ENCODE results near the gene PRMT9. TPM values are rescaled to one million over a fixed set of nuclear protein-coding genes. Genes with fewer than 3 reads are reported as not detected.

PRMT9 gene
- polyA plus RNA-seq, 1 donor (not counting 4 experiments of a cell fraction or from before 2014, with no cell fraction given): 10.4 TPM

DNA sequence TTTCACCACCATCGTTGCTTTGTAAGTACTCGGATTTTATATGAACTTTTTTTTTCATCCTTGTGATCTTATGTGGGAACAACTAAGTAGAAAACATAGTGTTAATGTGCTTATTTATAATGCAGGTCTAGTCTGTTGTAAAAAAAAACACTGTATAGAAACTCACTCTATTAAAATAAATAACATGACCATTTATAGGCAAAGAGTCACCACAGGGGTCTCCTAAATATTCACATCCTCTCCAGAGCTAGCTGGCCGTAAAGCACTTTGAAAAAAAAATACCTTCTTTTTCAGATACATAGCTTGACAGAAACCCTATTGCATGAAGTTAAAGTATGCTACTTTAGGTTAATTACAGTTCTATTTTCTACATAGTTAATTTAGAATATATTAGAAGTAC, 55.5 kb downstream of the PRMT9 start:
- Histone ChIP-seq H3K9me3 (ENCODE audit: control insufficient read depth, low read depth, low read length) (no peaks in the 10 kb centered on the region), H3K27ac (ENCODE audit: control insufficient read depth, insufficient read depth, low read length) (no peak overlapping the region), H3K27me3 (ENCODE audit: control insufficient read depth, extremely low read depth, insufficient read depth, low read length) (no peaks in the 10 kb centered on the region), H3K4me1 (ENCODE audit: control insufficient read depth, extremely low read depth, insufficient read depth, low read length) (no peaks in the 10 kb centered on the region), H4K20me1 (ENCODE audit: control insufficient read depth, extremely low read depth, insufficient read depth, low read length) (no peaks in the 10 kb centered on the region), H3K36me3 (ENCODE audit: control insufficient read depth in 2 of 2, extremely low read depth in 1 of 2, insufficient read depth in 2 of 2, low read length in 2 of 2) (peaks cover 7 to 9% of the 10 kb centered on the region in 2 experiments), H3K9ac (ENCODE audit: control insufficient read depth, extremely low read depth, insufficient read depth, low read length) (no peak overlapping the region), H3K9me1 (ENCODE audit: control insufficient read depth, extremely low read depth, insufficient read depth, low read length) (no peaks in the 10 kb centered on the region), H2AFZ (ENCODE audit: control insufficient read depth, low read length) (no peak overlapping the region), H3K4me2 (ENCODE audit: control insufficient read depth, extremely low read depth, insufficient read depth, low read depth, low read length) (no peak overlapping the region), H3K4me3 (ENCODE audit: control insufficient read depth in 2 of 3, extremely low read depth in 1 of 3, insufficient read depth in 2 of 3, low read depth in 1 of 3, low read length in 3 of 3) (no peak overlapping the region), H3K79me2 (ENCODE audit: control insufficient read depth, insufficient read depth, low read length) (no peaks in the 10 kb centered on the region)
- no peak for TF ChIP-seq EZH2 (IDR thresholded peaks at IDR 0.05; ENCODE audit: low read length)
- TF ChIP-seq, protein P1, sequence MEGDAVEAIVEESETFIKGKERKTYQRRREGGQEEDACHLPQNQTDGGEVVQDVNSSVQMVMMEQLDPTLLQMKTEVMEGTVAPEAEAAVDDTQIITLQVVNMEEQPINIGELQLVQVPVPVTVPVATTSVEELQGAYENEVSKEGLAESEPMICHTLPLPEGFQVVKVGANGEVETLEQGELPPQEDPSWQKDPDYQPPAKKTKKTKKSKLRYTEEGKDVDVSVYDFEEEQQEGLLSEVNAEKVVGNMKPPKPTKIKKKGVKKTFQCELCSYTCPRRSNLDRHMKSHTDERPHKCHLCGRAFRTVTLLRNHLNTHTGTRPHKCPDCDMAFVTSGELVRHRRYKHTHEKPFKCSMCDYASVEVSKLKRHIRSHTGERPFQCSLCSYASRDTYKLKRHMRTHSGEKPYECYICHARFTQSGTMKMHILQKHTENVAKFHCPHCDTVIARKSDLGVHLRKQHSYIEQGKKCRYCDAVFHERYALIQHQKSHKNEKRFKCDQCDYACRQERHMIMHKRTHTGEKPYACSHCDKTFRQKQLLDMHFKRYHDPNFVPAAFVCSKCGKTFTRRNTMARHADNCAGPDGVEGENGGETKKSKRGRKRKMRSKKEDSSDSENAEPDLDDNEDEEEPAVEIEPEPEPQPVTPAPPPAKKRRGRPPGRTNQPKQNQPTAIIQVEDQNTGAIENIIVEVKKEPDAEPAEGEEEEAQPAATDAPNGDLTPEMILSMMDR (optimal IDR thresholded peaks at IDR 0.05 in 1 of 3, IDR thresholded peaks at IDR 0.05 in 1 of 3, conservative IDR thresholded peaks at IDR 0.05 in 1 of 3; ENCODE audit: extremely low read depth in 1 of 3, insufficient read depth in 2 of 3, low read length in 3 of 3): no peak
- FAIRE-seq: no peak
- dilution Hi-C loops (cut with MboI; ENCODE audit: extremely low pct_ligation_motif_present, low sequenced_read_pairs): no loop called here
- DNase-seq (ENCODE audit: low read depth, low spot score): no peak

DNA sequence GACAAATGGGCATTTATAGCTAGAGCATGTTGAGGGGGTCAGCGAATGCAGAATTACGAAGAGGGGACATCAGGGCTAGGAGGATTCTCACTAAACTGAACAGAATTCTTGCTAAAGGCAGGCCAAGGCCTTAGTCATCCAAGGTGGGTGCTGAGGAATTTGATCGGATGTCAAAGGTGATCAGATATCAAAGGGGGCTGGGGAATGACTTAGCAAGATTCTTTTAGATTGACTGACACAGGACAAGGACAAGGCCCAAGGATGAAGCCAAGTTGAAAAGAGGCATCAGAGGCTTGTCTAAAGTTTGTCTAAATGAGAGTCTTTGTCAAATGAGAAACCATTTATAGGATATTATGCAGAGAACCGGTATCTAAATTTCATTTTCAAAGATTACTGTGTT, 57.1 kb downstream of the PRMT9 start:
- Histone ChIP-seq H3K27ac (ENCODE audit: control insufficient read depth, insufficient read depth, low read length) (no peak overlapping the region), H3K9me1 (ENCODE audit: control insufficient read depth, extremely low read depth, insufficient read depth, low read length) (no peaks in the 10 kb centered on the region), H3K9me3 (ENCODE audit: control insufficient read depth, low read depth, low read length) (no peaks in the 10 kb centered on the region), H3K9ac (ENCODE audit: control insufficient read depth, extremely low read depth, insufficient read depth, low read length) (no peak overlapping the region), H4K20me1 (ENCODE audit: control insufficient read depth, extremely low read depth, insufficient read depth, low read length) (no peaks in the 10 kb centered on the region), H3K4me2 (ENCODE audit: control insufficient read depth, extremely low read depth, insufficient read depth, low read depth, low read length) (no peak overlapping the region), H3K27me3 (ENCODE audit: control insufficient read depth, extremely low read depth, insufficient read depth, low read length) (no peaks in the 10 kb centered on the region), H3K4me1 (ENCODE audit: control insufficient read depth, extremely low read depth, insufficient read depth, low read length) (no peaks in the 10 kb centered on the region), H3K36me3 (ENCODE audit: control insufficient read depth in 2 of 2, extremely low read depth in 1 of 2, insufficient read depth in 2 of 2, low read length in 2 of 2) (peaks cover 2 to 6% of the 10 kb centered on the region in 2 experiments), H3K79me2 (ENCODE audit: control insufficient read depth, insufficient read depth, low read length) (peaks cover 5% of the 10 kb centered on the region), H3K4me3 (ENCODE audit: control insufficient read depth in 2 of 3, extremely low read depth in 1 of 3, insufficient read depth in 2 of 3, low read depth in 1 of 3, low read length in 3 of 3) (no peak overlapping the region), H2AFZ (ENCODE audit: control insufficient read depth, low read length) (no peak overlapping the region)
- FAIRE-seq (no peak), DNase-seq (ENCODE audit: low read depth, low spot score) (no peak)
- TF ChIP-seq, protein P1 (optimal IDR thresholded peaks at IDR 0.05 in 1 of 3, IDR thresholded peaks at IDR 0.05 in 1 of 3, conservative IDR thresholded peaks at IDR 0.05 in 1 of 3; ENCODE audit: extremely low read depth in 1 of 3, insufficient read depth in 2 of 3, low read length in 3 of 3): no peak
- dilution Hi-C loops (cut with MboI; ENCODE audit: extremely low pct_ligation_motif_present, low sequenced_read_pairs): no loop called here

Measured in keratinocyte (primary cell).